ENCODE measurements around the gene GNG7.

- TF ChIP-seq, protein P1, sequence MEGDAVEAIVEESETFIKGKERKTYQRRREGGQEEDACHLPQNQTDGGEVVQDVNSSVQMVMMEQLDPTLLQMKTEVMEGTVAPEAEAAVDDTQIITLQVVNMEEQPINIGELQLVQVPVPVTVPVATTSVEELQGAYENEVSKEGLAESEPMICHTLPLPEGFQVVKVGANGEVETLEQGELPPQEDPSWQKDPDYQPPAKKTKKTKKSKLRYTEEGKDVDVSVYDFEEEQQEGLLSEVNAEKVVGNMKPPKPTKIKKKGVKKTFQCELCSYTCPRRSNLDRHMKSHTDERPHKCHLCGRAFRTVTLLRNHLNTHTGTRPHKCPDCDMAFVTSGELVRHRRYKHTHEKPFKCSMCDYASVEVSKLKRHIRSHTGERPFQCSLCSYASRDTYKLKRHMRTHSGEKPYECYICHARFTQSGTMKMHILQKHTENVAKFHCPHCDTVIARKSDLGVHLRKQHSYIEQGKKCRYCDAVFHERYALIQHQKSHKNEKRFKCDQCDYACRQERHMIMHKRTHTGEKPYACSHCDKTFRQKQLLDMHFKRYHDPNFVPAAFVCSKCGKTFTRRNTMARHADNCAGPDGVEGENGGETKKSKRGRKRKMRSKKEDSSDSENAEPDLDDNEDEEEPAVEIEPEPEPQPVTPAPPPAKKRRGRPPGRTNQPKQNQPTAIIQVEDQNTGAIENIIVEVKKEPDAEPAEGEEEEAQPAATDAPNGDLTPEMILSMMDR (IDR thresholded peaks at IDR 0.05), result no peak
- TF ChIP-seq POLR2A (IDR thresholded peaks at IDR 0.05), result no peak
- no peak for TF ChIP-seq POLR2AphosphoS5 (IDR thresholded peaks at IDR 0.05)
- no peak for TF ChIP-seq EP300 (IDR thresholded peaks at IDR 0.05)
Measured at GRCh38 chr19:2680808-2681207, 21.7 kb downstream of the GNG7 start.

Measured in suprapubic skin (tissue), 4 donors.